Suprapubic skin (tissue), 2 donors: Measurements from ENCODE around the gene MED22.

Experiments used
- EP300 ChIP-seq: sonication (generic); formaldehyde crosslinking; IDR thresholded peaks from one replicate; pipeline ENCODE4 v1.6.1; 2017; ENCODE audit warnings: antibody characterized with exemption
- POLR2A ChIP-seq, 2 donors: fragments of 450-650 bp; IDR thresholded peaks; one replicate each; pipeline ENCODE4 v1.6.1; 2017; ENCODE audit warnings: antibody characterized with exemption in 2 of 2, mild to moderate bottlenecking in 2 of 2, moderate library complexity in 2 of 2

GRCh38 chr9:133349965-133350616 is 2.2 kb upstream of the MED22 start:
- TF ChIP-seq EP300: no peak
- TF ChIP-seq POLR2A (IDR thresholded peaks at IDR 0.05): no peak
